A549 (cell line): ENCODE results near the gene ZNF32.

ENCODE experiments used
- BHLHE40 ChIP-seq: IDR thresholded peaks from 2 replicates; pipeline ENCODE4 v1.6.1; 2012; ENCODE audit warnings: low read depth, low read length, inconsistent platforms
- MAFK ChIP-seq: fragments of 450-650 bp; IDR thresholded peaks from 2 replicates; pipeline ENCODE4 v1.6.1; 2014; ENCODE audit not compliant: partially characterized antibody
- NR3C1 ChIP-seq: fragments of >200 bp; sonication (Bioruptor Twin); formaldehyde crosslinking; IDR thresholded peaks from 3 replicates; pipeline ENCODE4 v1.6.1; 2017
- POLR2A ChIP-seq: IDR thresholded peaks from 2 replicates; pipeline ENCODE4 v1.6.1; 2012; ENCODE audit warnings: mild to moderate bottlenecking, low read length
- RFX5 ChIP-seq: fragments of 450-650 bp; IDR thresholded peaks from 2 replicates; pipeline ENCODE4 v1.7.1; 2014; ENCODE audit warnings: antibody characterized with exemption, mild to moderate bottlenecking, moderate library complexity
- SMC3 ChIP-seq: fragments of >200 bp; sonication (Bioruptor Twin); formaldehyde crosslinking; IDR thresholded peaks from 3 replicates; pipeline ENCODE4 v1.6.1; 2018; ENCODE audit warnings: inconsistent platforms
- TF ChIP-seq, protein P1 (sequence below): fragments of 450-650 bp; IDR thresholded peaks from 2 replicates; pipeline ENCODE4 v1.6.1; 2014; ENCODE audit warnings: antibody characterized with exemption
- TF ChIP-seq, protein P2 (sequence below): fragments of >200 bp; sonication (Bioruptor Twin); formaldehyde crosslinking; IDR thresholded peaks from 3 replicates; pipeline ENCODE4 v1.6.1; 2016
- TF ChIP-seq, protein P3 (sequence below): fragments of >200 bp; sonication (Bioruptor Twin); formaldehyde crosslinking; IDR thresholded peaks from 3 replicates; pipeline ENCODE4 v1.5.1; 2016
- TF ChIP-seq, protein P4 (sequence below): fragments of 250-450 bp; sonication (Bioruptor Pico); IDR thresholded peaks from 2 replicates; pipeline ENCODE4 v1.5.0; 2021; ENCODE audit warnings: mild to moderate bottlenecking, moderate library complexity, borderline replicate concordance

DNA sequence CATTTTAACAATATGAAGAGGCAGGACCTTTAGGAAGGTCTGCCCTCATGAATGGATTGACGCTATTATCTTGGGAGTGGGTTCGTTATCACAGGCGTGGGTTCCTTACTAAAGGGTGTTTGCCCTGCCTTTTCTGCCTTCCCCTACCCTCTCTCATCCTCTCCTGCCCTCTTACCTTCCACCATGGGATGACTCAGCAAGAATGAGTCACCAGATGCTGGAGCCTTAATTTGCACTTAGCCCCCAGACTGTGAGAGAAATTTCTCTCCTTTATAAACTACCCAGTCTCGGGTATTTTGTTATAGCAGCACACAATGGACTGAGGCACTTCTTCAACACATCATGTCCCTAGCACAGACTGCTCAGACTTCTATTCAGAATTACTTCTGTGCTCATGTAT is 31.4 kb upstream of the ZNF32 start:
- TF ChIP-seq POLR2A = no peak
- TF ChIP-seq, protein P1, sequence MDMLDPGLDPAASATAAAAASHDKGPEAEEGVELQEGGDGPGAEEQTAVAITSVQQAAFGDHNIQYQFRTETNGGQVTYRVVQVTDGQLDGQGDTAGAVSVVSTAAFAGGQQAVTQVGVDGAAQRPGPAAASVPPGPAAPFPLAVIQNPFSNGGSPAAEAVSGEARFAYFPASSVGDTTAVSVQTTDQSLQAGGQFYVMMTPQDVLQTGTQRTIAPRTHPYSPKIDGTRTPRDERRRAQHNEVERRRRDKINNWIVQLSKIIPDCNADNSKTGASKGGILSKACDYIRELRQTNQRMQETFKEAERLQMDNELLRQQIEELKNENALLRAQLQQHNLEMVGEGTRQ = no peak
- TF ChIP-seq, protein P2, sequence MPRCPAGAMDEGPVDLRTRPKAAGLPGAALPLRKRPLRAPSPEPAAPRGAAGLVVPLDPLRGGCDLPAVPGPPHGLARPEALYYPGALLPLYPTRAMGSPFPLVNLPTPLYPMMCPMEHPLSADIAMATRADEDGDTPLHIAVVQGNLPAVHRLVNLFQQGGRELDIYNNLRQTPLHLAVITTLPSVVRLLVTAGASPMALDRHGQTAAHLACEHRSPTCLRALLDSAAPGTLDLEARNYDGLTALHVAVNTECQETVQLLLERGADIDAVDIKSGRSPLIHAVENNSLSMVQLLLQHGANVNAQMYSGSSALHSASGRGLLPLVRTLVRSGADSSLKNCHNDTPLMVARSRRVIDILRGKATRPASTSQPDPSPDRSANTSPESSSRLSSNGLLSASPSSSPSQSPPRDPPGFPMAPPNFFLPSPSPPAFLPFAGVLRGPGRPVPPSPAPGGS = no peak
- TF ChIP-seq, protein P3, sequence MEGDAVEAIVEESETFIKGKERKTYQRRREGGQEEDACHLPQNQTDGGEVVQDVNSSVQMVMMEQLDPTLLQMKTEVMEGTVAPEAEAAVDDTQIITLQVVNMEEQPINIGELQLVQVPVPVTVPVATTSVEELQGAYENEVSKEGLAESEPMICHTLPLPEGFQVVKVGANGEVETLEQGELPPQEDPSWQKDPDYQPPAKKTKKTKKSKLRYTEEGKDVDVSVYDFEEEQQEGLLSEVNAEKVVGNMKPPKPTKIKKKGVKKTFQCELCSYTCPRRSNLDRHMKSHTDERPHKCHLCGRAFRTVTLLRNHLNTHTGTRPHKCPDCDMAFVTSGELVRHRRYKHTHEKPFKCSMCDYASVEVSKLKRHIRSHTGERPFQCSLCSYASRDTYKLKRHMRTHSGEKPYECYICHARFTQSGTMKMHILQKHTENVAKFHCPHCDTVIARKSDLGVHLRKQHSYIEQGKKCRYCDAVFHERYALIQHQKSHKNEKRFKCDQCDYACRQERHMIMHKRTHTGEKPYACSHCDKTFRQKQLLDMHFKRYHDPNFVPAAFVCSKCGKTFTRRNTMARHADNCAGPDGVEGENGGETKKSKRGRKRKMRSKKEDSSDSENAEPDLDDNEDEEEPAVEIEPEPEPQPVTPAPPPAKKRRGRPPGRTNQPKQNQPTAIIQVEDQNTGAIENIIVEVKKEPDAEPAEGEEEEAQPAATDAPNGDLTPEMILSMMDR = no peak
- TF ChIP-seq BHLHE40 = no peak
- no peak for TF ChIP-seq NR3C1
- peak; percentile 78 for TF ChIP-seq MAFK
- TF ChIP-seq RFX5 = no peak
- TF ChIP-seq SMC3 = no peak
- TF ChIP-seq, protein P4, sequence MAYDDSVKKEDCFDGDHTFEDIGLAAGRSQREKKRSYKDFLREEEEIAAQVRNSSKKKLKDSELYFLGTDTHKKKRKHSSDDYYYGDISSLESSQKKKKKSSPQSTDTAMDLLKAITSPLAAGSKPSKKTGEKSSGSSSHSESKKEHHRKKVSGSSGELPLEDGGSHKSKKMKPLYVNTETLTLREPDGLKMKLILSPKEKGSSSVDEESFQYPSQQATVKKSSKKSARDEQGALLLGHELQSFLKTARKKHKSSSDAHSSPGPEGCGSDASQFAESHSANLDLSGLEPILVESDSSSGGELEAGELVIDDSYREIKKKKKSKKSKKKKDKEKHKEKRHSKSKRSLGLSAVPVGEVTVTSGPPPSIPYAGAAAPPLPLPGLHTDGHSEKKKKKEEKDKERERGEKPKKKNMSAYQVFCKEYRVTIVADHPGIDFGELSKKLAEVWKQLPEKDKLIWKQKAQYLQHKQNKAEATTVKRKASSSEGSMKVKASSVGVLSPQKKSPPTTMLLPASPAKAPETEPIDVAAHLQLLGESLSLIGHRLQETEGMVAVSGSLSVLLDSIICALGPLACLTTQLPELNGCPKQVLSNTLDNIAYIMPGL (CRISPR knock-in tag) = no peak
